Measurements from ENCODE around the gene MIPEP. TPM values are rescaled to one million over a fixed set of nuclear protein-coding genes. Genes with fewer than 3 reads are reported as not detected.

Gene MIPEP
- total and polyA plus RNA-seq, 9 of the 15 experiments (the other 6 are each of a cell fraction or from before 2014, with no cell fraction given) = 1.7 to 19.3 (median 13.1) TPM

GRCh38 chr13:23699271-23699670 is 189.9 kb downstream of the MIPEP start (continued):
- no peak for TF ChIP-seq POLR2A (conservative IDR thresholded peaks at IDR 0.05)

DNA sequence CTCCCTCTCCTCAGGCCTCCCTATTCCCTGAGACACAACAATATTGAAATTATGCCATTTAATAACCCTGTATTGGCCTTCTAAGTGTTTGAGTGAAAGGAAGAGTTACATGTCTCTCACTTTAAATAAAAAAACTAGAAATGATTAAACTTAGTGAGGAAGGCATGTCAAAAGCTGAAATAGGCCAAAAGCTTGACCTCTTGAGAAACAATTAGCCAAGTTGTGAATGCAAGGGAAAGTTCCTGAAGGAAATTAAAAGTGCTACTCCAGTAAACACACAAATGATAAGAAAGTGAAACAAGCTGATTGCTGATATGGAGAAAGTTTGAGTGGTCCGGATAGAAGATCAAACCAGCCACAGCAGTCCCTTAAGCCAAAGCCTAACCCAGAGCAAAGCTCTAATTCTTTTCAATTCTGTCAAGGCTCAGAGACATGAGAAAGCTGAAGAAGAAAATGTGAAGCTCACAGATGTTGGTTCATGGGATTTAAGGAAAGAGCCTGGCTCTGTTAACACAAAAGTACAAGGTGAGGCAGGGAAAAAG is 191.4 kb downstream of the MIPEP start:
- no peaks in the 10 kb centered on the region for H4K20me1 ChIP-seq (replicated peaks; ENCODE audit: control insufficient read depth, insufficient read depth, low read length)
- DNase-seq (ENCODE audit: extremely low read depth in 1 of 4, low spot score in 3 of 4) (no peak), FAIRE-seq (no peak), ATAC-seq (no peak)
- H3K9ac ChIP-seq (ENCODE audit: insufficient read depth in 1 of 2, low read depth in 2 of 2, low read length in 2 of 2) = no peak overlapping the region
- H3K4me2 ChIP-seq (ENCODE audit: insufficient read depth, low read length) = no peak overlapping the region
- in situ Hi-C loops (cut with MboI) (no loop called here), intact Hi-C loops (cut with micrococcal nuclease) (no loop called here)
- POLR2A ChIA-PET = no interaction called here
- no peaks in the 10 kb centered on the region for H3K9me1 ChIP-seq (ENCODE audit: control insufficient read depth, insufficient read depth, low read length)
- CTCF ChIA-PET (ENCODE audit: low intra/inter-chr PET ratio) = no interaction called here
- peaks cover 11 to 38% of the 10 kb centered on the region in 2 experiments; a peak in 4 of 5 replicates for H3K27me3 ChIP-seq (ENCODE audit: control insufficient read depth in 2 of 2, insufficient read depth in 2 of 2, low read length in 2 of 2)
- no peaks in the 10 kb centered on the region for H3K36me3 ChIP-seq (ENCODE audit: control insufficient read depth, insufficient read depth, low read length)
- no peak for TF ChIP-seq DIDO1 (tag; IDR thresholded peaks at IDR 0.05; ENCODE audit: low read depth)
- TF ChIP-seq, protein P1, sequence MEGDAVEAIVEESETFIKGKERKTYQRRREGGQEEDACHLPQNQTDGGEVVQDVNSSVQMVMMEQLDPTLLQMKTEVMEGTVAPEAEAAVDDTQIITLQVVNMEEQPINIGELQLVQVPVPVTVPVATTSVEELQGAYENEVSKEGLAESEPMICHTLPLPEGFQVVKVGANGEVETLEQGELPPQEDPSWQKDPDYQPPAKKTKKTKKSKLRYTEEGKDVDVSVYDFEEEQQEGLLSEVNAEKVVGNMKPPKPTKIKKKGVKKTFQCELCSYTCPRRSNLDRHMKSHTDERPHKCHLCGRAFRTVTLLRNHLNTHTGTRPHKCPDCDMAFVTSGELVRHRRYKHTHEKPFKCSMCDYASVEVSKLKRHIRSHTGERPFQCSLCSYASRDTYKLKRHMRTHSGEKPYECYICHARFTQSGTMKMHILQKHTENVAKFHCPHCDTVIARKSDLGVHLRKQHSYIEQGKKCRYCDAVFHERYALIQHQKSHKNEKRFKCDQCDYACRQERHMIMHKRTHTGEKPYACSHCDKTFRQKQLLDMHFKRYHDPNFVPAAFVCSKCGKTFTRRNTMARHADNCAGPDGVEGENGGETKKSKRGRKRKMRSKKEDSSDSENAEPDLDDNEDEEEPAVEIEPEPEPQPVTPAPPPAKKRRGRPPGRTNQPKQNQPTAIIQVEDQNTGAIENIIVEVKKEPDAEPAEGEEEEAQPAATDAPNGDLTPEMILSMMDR (IDR thresholded peaks at IDR 0.05 in 2 of 3, conservative IDR thresholded peaks at IDR 0.05 in 1 of 3; ENCODE audit: insufficient read depth in 2 of 3, low read depth in 1 of 3, low read length in 3 of 3) = no peak
- TF ChIP-seq GTF2E2 (tag; IDR thresholded peaks at IDR 0.05) = no peak
- TF ChIP-seq FOS (IDR thresholded peaks at IDR 0.05; ENCODE audit: extremely low read depth, insufficient read length) = no peak
- TF ChIP-seq, protein P2, sequence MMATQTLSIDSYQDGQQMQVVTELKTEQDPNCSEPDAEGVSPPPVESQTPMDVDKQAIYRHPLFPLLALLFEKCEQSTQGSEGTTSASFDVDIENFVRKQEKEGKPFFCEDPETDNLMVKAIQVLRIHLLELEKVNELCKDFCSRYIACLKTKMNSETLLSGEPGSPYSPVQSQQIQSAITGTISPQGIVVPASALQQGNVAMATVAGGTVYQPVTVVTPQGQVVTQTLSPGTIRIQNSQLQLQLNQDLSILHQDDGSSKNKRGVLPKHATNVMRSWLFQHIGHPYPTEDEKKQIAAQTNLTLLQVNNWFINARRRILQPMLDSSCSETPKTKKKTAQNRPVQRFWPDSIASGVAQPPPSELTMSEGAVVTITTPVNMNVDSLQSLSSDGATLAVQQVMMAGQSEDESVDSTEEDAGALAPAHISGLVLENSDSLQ (IDR thresholded peaks at IDR 0.05) = no peak
- TF ChIP-seq CBX3 (IDR thresholded peaks at IDR 0.05; ENCODE audit: borderline replicate concordance in 1 of 2, low read length in 2 of 2) = no peak
- TF ChIP-seq E2F3 (CRISPR knock-in tag; IDR thresholded peaks at IDR 0.05) = no peak
- TF ChIP-seq TFAP4 (CRISPR knock-in tag; IDR thresholded peaks at IDR 0.05; ENCODE audit: borderline replicate concordance) = no peak
- no peak for TF ChIP-seq E2F4 (CRISPR knock-in tag; IDR thresholded peaks at IDR 0.05; ENCODE audit: low read depth)
- TF ChIP-seq RFX5 (IDR thresholded peaks at IDR 0.05; ENCODE audit: low read depth, low read length) = no peak
- TF ChIP-seq SMARCE1 (IDR thresholded peaks at IDR 0.05) = no peak
- no peak for TF ChIP-seq ZBTB1 (CRISPR knock-in tag; IDR thresholded peaks at IDR 0.05; ENCODE audit: borderline replicate concordance, low read depth)
- TF ChIP-seq ZBED1 (IDR thresholded peaks at IDR 0.05) = no peak
- no peak for TF ChIP-seq COPS2 (conservative IDR thresholded peaks at IDR 0.05)
- no peak overlapping the region for H3K27ac ChIP-seq (ENCODE audit: extremely low read depth, low read depth, low read length)
- BruUV-seq (replicated peaks) = no TSS peak
- no peak overlapping the region for H2AFZ ChIP-seq (ENCODE audit: low read depth, low read length)
- WGBS (ENCODE audit: insufficient coverage, low coverage, missing lambda C conversion rate) = 0% methylated on average over 1 of the region's 1 CpG
- H3K79me2 ChIP-seq (ENCODE audit: control insufficient read depth, insufficient read depth, low read length) = no peaks in the 10 kb centered on the region
- peaks cover 0 to 9% of the 10 kb centered on the region in 2 experiments; a peak in 2 of 5 replicates for H3K4me1 ChIP-seq (replicated peaks in 1 of 2; ENCODE audit: control insufficient read depth in 2 of 2, insufficient read depth in 2 of 2, low read length in 2 of 2)
- H3K9me3 ChIP-seq (replicated peaks; ENCODE audit: control insufficient read depth, insufficient read depth, low read depth, low read length) = no peaks in the 10 kb centered on the region
- H3K4me3 ChIP-seq = no peak overlapping the region

Data from K562 (cell line).